Measurements from ENCODE around the gene ATP5F1C.
"Not testable (repeated sequence)": the region's sequence is repeated elsewhere in the genome, so short reads cannot be mapped to it uniquely, and the experiment has no call there.

The ATP5F1C gene

GRCh38 chr10:7787857-7788638, at the start of gene ATP5F1C, which contains the start of gene KIN:
Gene ATP5F1C (plus strand): TSS chr10:7788177. CDS start chr10:7788208, 31 bp downstream.
Gene KIN (minus strand): TSS chr10:7787993. CDS start chr10:7787933, 60 bp downstream.
- peak; percentile 95 for DNase-seq

DNA sequence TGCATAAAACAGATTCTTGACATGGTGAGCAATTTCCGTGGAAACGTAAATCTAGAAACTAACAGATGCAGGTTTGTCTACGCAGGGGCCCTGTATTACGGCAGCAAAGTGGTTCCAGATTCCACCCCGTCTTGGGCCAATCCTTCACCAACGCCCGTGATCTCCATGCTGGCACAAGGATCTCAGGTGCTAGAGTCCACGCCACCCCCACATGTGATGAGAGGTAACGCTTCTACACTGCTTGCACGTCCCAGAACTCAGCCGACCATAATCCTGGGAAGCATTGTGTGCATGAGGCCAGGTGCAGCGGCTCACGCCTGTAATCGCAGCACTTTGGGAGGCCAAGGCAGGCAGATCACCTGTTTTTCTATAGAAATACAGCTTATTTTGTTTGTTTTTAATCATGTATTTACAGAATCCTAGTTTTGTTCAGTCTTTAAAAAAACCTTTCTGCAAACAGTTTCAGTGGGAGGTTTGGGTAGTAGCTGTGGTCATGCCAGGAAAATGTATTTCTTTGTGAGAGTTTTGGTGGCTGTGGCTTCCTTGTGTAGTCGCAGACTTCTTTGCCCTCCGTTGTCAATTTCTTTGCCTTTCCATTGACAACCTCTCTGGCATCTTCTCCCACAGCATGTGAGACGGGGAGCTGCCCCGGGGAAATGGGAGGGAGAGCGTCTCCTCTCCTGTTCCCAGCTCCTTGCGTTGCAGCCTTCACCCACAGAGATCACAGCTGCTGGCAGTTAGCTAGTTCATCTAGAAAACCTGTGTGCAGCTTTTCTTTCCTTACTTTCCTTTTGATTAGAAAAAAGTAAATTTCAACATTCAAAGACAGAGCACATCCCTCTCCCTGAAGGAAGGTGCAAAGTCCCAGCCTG, 49.2 kb upstream of the ATP5F1C start:
- DNase-seq: no peak

- no peak for DNase-seq
These were observed 43.7 kb upstream of the ATP5F1C start for GRCh38 chr10:7744307-7744706.

DNA sequence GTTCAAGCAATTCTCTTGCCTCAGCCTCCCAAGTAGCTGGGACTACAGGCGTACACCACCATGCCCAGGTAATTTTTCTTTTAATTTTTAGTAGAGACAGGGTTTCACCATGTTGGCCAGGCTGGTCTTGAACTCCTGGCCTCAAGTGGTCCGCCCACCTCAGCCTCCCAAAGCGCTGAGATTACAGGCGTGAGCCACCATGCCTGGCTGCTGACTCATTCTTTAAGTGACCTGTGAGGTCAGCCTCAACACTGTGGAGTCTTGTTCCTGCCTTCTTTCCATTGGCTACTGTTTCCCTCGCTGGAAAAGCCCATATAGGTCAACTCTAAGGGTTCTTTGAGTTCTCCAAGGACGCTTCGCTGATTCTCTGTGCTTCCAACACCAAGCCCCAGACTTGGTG, 39.3 kb upstream of the ATP5F1C start:
- not testable (repeated sequence) for DNase-seq

GRCh38 chr10:7750222-7750621, 37.8 kb upstream of the ATP5F1C start:
- no peak for DNase-seq

GRCh38 chr10:7752251-7752650, 35.7 kb upstream of the ATP5F1C start:
- DNase-seq: no peak

DNA sequence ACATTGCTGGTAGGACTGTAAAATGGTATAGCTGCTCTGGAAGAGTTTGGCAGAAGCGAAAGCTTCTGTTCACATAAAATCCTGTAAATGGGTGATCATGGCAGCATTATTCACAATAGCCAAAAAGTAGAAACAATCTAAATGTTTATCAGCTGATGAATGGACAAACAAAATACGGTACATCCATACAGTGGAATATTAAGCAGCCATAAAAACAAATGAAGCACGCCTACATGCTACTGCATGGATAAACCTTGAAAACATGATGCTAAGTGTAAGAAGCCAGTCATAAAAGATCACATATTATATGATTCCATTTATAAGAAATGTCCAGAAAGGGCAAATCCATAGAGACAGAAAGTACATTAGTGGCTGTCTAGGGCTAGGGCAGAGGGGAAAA, 32.9 kb upstream of the ATP5F1C start:
- no peak for DNase-seq

GRCh38 chr10:7756360-7756992, 31.5 kb upstream of the ATP5F1C start:
- no peak for DNase-seq

DNA sequence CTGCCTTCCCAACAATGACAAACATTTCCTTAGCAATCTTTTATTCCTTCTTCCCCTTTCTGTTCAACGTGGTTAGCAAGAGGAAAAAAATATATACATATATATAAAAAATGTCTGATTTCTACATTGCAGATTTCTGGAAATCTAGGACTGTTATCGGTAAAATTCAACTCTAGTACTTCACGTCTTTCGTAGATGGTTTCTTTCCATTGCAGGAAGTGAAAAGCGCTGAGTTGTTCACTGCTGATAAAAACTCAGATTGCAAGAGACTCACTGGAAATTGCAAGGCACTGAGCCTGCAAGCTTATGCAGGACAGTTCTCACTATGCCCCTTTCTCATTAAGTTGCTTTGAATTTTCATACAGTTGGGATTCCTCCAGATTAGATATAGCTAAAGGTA, 24.0 kb upstream of the ATP5F1C start:
- no peak for DNase-seq

GRCh38 chr10:7766241-7766640, 21.7 kb upstream of the ATP5F1C start:
- DNase-seq: no peak

GRCh38 chr10:7767209-7767608, 20.8 kb upstream of the ATP5F1C start:
- no peak for DNase-seq

DNA sequence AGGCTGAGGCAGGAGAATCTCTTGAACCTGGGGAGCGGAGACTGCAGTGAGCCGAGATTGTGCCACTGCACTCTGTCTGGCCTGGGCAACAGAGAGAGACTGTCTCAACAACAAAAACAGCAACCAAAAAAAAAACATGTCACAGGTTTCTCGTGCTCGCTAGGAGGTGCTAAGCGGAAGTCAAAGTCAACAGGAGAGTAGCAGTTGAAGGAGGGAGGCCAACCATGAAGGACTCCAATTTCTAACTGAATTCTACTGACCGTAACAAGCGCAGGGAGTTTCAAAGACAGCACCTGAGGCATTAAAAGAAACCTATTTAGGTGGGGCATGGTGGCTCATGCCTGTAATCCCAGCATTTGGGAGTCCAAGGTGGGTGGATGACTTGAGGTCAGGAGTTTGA, 19.6 kb upstream of the ATP5F1C start:
- no peak for DNase-seq

GRCh38 chr10:7773845-7774801, 13.9 kb upstream of the ATP5F1C start:
- DNase-seq: no peak

GRCh38 chr10:7776777-7777176, 11.2 kb upstream of the ATP5F1C start:
- no peak for DNase-seq

- not testable (repeated sequence) for DNase-seq
These were observed 5.8 kb upstream of the ATP5F1C start for GRCh38 chr10:7782194-7782593.

GRCh38 chr10:7786430-7786829, 1.5 kb upstream of the ATP5F1C start:
- no peak for DNase-seq

DNA sequence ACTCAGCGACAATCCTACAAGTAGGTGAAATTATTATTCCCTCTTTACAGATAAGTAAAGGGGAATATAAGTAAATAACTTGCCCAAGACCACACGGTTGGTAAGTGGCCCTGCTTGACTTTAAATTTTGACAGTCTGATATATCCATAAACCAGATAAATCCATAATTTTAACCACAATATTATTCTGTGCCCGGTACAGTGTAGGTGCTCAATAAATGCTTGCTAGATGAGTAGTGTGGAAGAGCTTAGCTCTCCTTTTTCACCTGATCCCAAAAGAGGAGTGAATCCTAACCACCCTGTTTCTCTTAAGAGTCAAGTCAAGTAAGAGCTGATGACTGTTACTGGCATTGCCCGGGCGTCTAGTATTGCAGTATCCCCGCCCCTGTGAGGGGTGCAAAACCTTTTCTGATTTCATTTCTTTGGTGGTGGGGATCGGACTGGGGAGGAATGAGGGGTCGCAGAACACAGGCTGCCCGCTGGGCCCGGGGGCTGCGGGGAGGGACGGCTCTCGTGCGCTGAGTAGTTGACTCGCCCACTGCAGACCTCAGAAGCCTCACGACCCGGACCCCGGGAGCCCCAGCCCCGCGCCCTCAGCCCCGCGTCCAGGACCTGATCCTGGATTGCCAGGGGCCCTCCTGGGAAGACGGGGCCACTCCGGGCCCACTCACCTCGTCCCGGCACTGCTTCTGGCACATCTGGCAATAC, 674 bp upstream of the ATP5F1C start:
- DNase-seq: no peak

- no peak for DNase-seq
These were observed 786 bp downstream of the ATP5F1C start for GRCh38 chr10:7788639-7789286.

DNA sequence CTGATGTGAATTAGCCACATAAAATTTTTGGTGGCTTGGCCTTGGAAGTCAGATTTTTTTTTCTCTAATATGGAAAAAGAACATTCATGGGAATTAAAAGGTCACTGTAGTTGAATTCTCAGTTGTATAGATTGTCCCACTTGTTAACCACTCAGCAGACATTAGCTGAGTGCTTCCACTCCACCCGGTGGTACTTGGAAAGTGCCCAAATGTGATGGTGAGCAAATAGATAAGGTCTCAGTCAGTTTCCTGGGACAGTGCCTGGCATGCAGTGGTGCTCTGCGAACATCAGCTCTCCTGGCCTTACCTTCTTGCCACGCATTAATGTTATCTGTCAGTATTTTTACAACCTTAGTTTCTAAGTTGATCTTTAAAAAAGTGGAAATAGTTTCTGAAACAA, 1.4 kb downstream of the ATP5F1C start:
- no peak for DNase-seq

GRCh38 chr10:7792541-7792940, 4.6 kb downstream of the ATP5F1C start:
- no peak for DNase-seq

Measured in T1000 (cell line).